GM23338 (cell line): ENCODE data around the gene TCERG1L. TPM values are rescaled to one million over a fixed set of nuclear protein-coding genes. Genes with fewer than 3 reads are reported as not detected.

ENCODE experiments used
- ATAC-seq: fragments of 200-7000 bp; cut with Tn5 transposase; 3 replicates; pipeline ENCODE4 v1.9.1; 2020
- DNase-seq: peaks from one replicate; pipeline ENCODE4 v3.0.0-alpha.2; 2015; ENCODE audit warnings: low spot score
- H2AFZ ChIP-seq: fragments of 200-600 bp; sonication (generic); 2 replicates; pipeline ENCODE4 v1.8.0; 2016; ENCODE audit warnings: antibody characterized with exemption, mild to moderate bottlenecking, moderate library complexity
- H3F3A ChIP-seq: fragments of 200-600 bp; sonication (generic); replicated peaks from 2 replicates; pipeline ENCODE4 v1.8.0; 2017; ENCODE audit warnings: antibody characterized with exemption, mixed run types, low read depth
- H3K27ac ChIP-seq: fragments of 200-600 bp; sonication (generic); 2 replicates; pipeline ENCODE4 v1.6.1; 2016; ENCODE audit warnings: low read depth
- H3K27me3 ChIP-seq: fragments of 200-600 bp; sonication (generic); 2 replicates; pipeline ENCODE4 v1.8.0; 2016; ENCODE audit warnings: mild to moderate bottlenecking, mixed run types, moderate library complexity; ENCODE audit not compliant: insufficient read depth
- H3K36me3 ChIP-seq: fragments of 200-600 bp; sonication (generic); 2 replicates; pipeline ENCODE4 v1.8.0; 2016; ENCODE audit warnings: mild to moderate bottlenecking; ENCODE audit not compliant: insufficient read depth
- H3K4me1 ChIP-seq: fragments of 200-600 bp; sonication (generic); 2 replicates; pipeline ENCODE4 v1.8.0; 2016; ENCODE audit warnings: mild to moderate bottlenecking, moderate library complexity; ENCODE audit not compliant: insufficient read depth
- H3K4me2 ChIP-seq: fragments of 200-600 bp; sonication (generic); 2 replicates; pipeline ENCODE4 v1.7.1; 2017; ENCODE audit warnings: mixed run types
- H3K4me3 ChIP-seq: fragments of 200-600 bp; sonication (generic); 2 replicates; pipeline ENCODE4 v1.6.1; 2016; ENCODE audit warnings: mixed run types
- H3K79me2 ChIP-seq: fragments of 200-600 bp; sonication (generic); replicated peaks from 2 replicates; pipeline ENCODE4 v1.8.0; 2017; ENCODE audit warnings: mild to moderate bottlenecking; ENCODE audit not compliant: insufficient read depth
- H3K9me2 ChIP-seq: fragments of 200-600 bp; sonication (generic); 2 replicates; pipeline ENCODE4 v1.8.0; 2017; ENCODE audit not compliant: insufficient read depth
- H4K20me1 ChIP-seq: fragments of 200-600 bp; sonication (generic); replicated peaks from 2 replicates; pipeline ENCODE4 v1.8.0; 2017; ENCODE audit warnings: mild to moderate bottlenecking; ENCODE audit not compliant: insufficient read depth
- H3K27ac Mint-ChIP-seq: 2 replicates; pipeline ENCODE4 v1.8.0; 2020; ENCODE audit warnings: inconsistent platforms, mild to moderate bottlenecking, moderate library complexity, mixed read lengths
- H3K27me3 Mint-ChIP-seq: 3 replicates; pipeline ENCODE4 v1.8.0; 2022; ENCODE audit warnings: low read depth, mild to moderate bottlenecking, moderate library complexity, mixed read lengths, inconsistent platforms; ENCODE audit not compliant: insufficient read depth, poor library complexity
- H3K36me3 Mint-ChIP-seq: 3 replicates; pipeline ENCODE4 v1.8.0; 2021; ENCODE audit warnings: low read depth, mild to moderate bottlenecking, inconsistent platforms, moderate library complexity, mixed read lengths
- H3K4me1 Mint-ChIP-seq: 3 replicates; pipeline ENCODE4 v1.8.0; 2020; ENCODE audit warnings: mild to moderate bottlenecking, inconsistent platforms, mixed read lengths
- H3K4me3 Mint-ChIP-seq: 3 replicates; pipeline ENCODE4 v1.8.0; 2021; ENCODE audit warnings: moderate library complexity, mild to moderate bottlenecking, inconsistent platforms, mixed read lengths
- H3K9me3 Mint-ChIP-seq: 3 replicates; pipeline ENCODE4 v1.8.0; 2020; ENCODE audit warnings: moderate library complexity, mild to moderate bottlenecking, inconsistent platforms, mixed read lengths
- CREB1 ChIP-seq: fragments of 250-450 bp; sonication (Bioruptor Pico); IDR thresholded peaks from 2 replicates; pipeline ENCODE4 v1.5.0; 2020; ENCODE audit warnings: low read depth, mild to moderate bottlenecking, moderate library complexity
- CTCF ChIP-seq, 2 experiments: fragments of 200-600 bp in 1 of 2; sonication (generic) in 1 of 2; conservative IDR thresholded peaks; 2 replicates each; pipeline versions ENCODE4 v1.5.1 to v1.6.1; 2016 to 2017; ENCODE audit warnings: antibody characterized with exemption in 2 of 2, low read depth in 2 of 2, mild to moderate bottlenecking in 2 of 2, moderate library complexity in 1 of 2
- ETS1 ChIP-seq: IDR thresholded peaks from 2 replicates; pipeline ENCODE4 v1.6.1; 2016; ENCODE audit warnings: antibody characterized with exemption
- EZH2 ChIP-seq: fragments of 200-600 bp; sonication (generic); IDR thresholded peaks from one replicate; pipeline ENCODE4 v1.8.0; 2017; ENCODE audit warnings: antibody characterized with exemption, mild to moderate bottlenecking, low read depth; ENCODE audit not compliant: unreplicated experiment
- EZH2phosphoT487 ChIP-seq: fragments of 200-600 bp; sonication (generic); IDR thresholded peaks from one replicate; pipeline ENCODE4 v1.8.1; 2018; ENCODE audit warnings: antibody characterized with exemption; ENCODE audit not compliant: unreplicated experiment
- JUNB ChIP-seq: IDR thresholded peaks from one replicate; pipeline ENCODE4 v1.6.1; 2016; ENCODE audit warnings: antibody characterized with exemption; ENCODE audit not compliant: unreplicated experiment
- NANOG ChIP-seq: IDR thresholded peaks from 2 replicates; pipeline ENCODE4 v1.6.1; 2016; ENCODE audit warnings: antibody characterized with exemption, borderline replicate concordance
- POLR2AphosphoS5 ChIP-seq: IDR thresholded peaks from 2 replicates; pipeline ENCODE4 v1.6.1; 2016; ENCODE audit warnings: antibody characterized with exemption, low read depth
- REST ChIP-seq: IDR thresholded peaks from one replicate; pipeline ENCODE4 v1.6.1; 2018; ENCODE audit warnings: antibody characterized with exemption; ENCODE audit not compliant: unreplicated experiment
- STAT1 ChIP-seq: IDR thresholded peaks from one replicate; pipeline ENCODE4 v1.6.1; 2016; ENCODE audit warnings: antibody characterized with exemption; ENCODE audit not compliant: unreplicated experiment
- ZNF114 ChIP-seq: fragments of 250-450 bp; sonication (Bioruptor Pico); IDR thresholded peaks from 2 replicates; pipeline ENCODE4 v1.5.0; 2020; ENCODE audit warnings: mild to moderate bottlenecking, moderate library complexity
- ZNF331 ChIP-seq: fragments of 250-450 bp; sonication (Bioruptor Pico); IDR thresholded peaks from 2 replicates; pipeline ENCODE4 v1.5.0; 2020; ENCODE audit warnings: low read depth, mild to moderate bottlenecking, moderate library complexity
- ZNF462 ChIP-seq: fragments of 250-450 bp; sonication (Bioruptor Pico); IDR thresholded peaks from 2 replicates; pipeline ENCODE4 v1.5.0; 2020; ENCODE audit warnings: mild to moderate bottlenecking, moderate library complexity
- polyA plus RNA-seq: library from polyadenylated mRNA; unstranded; fragments of >200 nt; fragmentation: Nextera tagmentation; extraction: Ambion mirVana; gene quantifications from 2 replicates; pipeline ENCODE4 v1.2.1, GENCODE V29; 2016
- total RNA-seq: library from RNA; depleted of rRNA; stranded (reverse); fragments of >200 nt; shearing (Covaris generic); gene quantifications from 2 replicates; pipeline ENCODE4 v1.2.3, GENCODE V29; 2014

TCERG1L gene
- total and polyA plus RNA-seq, 2 experiments from 2014 or later: 3.9 to 5.5 TPM

- Histone ChIP-seq H3K79me2 (no peaks in the 10 kb centered on the region), H3K4me2 (no peak overlapping the region), H3K9me2 (no peaks in the 10 kb centered on the region), H3K4me3 (no peak overlapping the region), H3F3A (no peaks in the 10 kb centered on the region), H3K27ac (no peak overlapping the region), H3K36me3 (no peaks in the 10 kb centered on the region), H3K4me1 (no peaks in the 10 kb centered on the region), H4K20me1 (no peaks in the 10 kb centered on the region), H3K27me3 (no peaks in the 10 kb centered on the region), H2AFZ (no peak overlapping the region)
- Mint-ChIP-seq H3K4me3 (no peak overlapping the region), H3K4me1 (peaks cover 5% of the 10 kb centered on the region; the same call in 1 of the 3 replicates), H3K27ac (no peak overlapping the region), H3K27me3 (peaks cover 4% of the 10 kb centered on the region), H3K9me3 (peaks cover 84% of the 10 kb centered on the region), H3K36me3 (peaks cover 6% of the 10 kb centered on the region; the same call in 2 of the 3 replicates)
- no peak for DNase-seq
- TF ChIP-seq CTCF (conservative IDR thresholded peaks at IDR 0.05; ENCODE audit: low read depth in 2 of 2): no peak
- TF ChIP-seq EZH2phosphoT487: no peak
- no peak for TF ChIP-seq STAT1
- TF ChIP-seq ETS1: no peak
- TF ChIP-seq ZNF331 (CRISPR knock-in tag): no peak
- TF ChIP-seq CREB1: no peak
- no peak for TF ChIP-seq JUNB
- no peak for TF ChIP-seq REST
- no peak for TF ChIP-seq ZNF462 (CRISPR knock-in tag)
- TF ChIP-seq NANOG: no peak
- TF ChIP-seq EZH2: no peak
- no peak for TF ChIP-seq ZNF114 (CRISPR knock-in tag)
- no peak for TF ChIP-seq POLR2AphosphoS5
- ATAC-seq: no peak
These were observed 144.3 kb downstream of the TCERG1L start for GRCh38 chr10:131167036-131167860.
